ENCODE data around the gene NRAS.

The NRAS gene

GRCh38 chr1:114677691-114678090, 38.9 kb downstream of the NRAS start:
- Histone ChIP-seq H3K4me3 (ENCODE audit: insufficient read depth, low read length, poor library complexity, severe bottlenecking) (no peak overlapping the region), H3K4me2 (ENCODE audit: low read depth, low read length, poor library complexity, severe bottlenecking) (no peak overlapping the region), H2AFZ (ENCODE audit: low read depth, low read length, severe bottlenecking) (no peak overlapping the region), H3K27ac (ENCODE audit: low read depth, low read length) (no peak overlapping the region), H3K79me2 (ENCODE audit: insufficient read depth, low read length) (no peaks in the 10 kb centered on the region), H3K9ac (ENCODE audit: low read length) (no peak overlapping the region), H3K36me3 (ENCODE audit: low read length) (no peaks in the 10 kb centered on the region), H3K9me3 (ENCODE audit: insufficient read depth, low read length) (no peaks in the 10 kb centered on the region), H4K20me1 (ENCODE audit: low read depth, low read length) (no peaks in the 10 kb centered on the region), H3F3A (ENCODE audit: insufficient read depth) (no peaks in the 10 kb centered on the region), H3K27me3 (ENCODE audit: low read length) (no peaks in the 10 kb centered on the region), H3K9me2 (replicated peaks; ENCODE audit: insufficient read depth, low read length) (no peaks in the 10 kb centered on the region)
- TF ChIP-seq CTCF (IDR thresholded peaks at IDR 0.05; ENCODE audit: insufficient read depth, low read length, poor library complexity, severe bottlenecking) (no peak), EZH2phosphoT487 (conservative IDR thresholded peaks at IDR 0.05; ENCODE audit: low read length) (no peak)

- no peaks in the 10 kb centered on the region for H3F3A ChIP-seq (ENCODE audit: insufficient read depth)
- H3K9me2 ChIP-seq (replicated peaks; ENCODE audit: insufficient read depth, low read length), result no peaks in the 10 kb centered on the region
- H3K27me3 ChIP-seq (ENCODE audit: low read length), result no peaks in the 10 kb centered on the region
Observed at GRCh38 chr1:114676115-114676514, 40.5 kb downstream of the NRAS start.

GRCh38 chr1:114671939-114672275, 44.7 kb downstream of the NRAS start:
- H4K20me1 ChIP-seq (ENCODE audit: low read depth, low read length), result no peaks in the 10 kb centered on the region
- H3K4me3 ChIP-seq (ENCODE audit: insufficient read depth, low read length, poor library complexity, severe bottlenecking), result no peak overlapping the region
- H3K36me3 ChIP-seq (ENCODE audit: low read length), result no peaks in the 10 kb centered on the region
- H3K9ac ChIP-seq (ENCODE audit: low read length), result no peak overlapping the region
- H3K4me2 ChIP-seq (ENCODE audit: low read depth, low read length, poor library complexity, severe bottlenecking), result no peak overlapping the region
- no peaks in the 10 kb centered on the region for H3K9me3 ChIP-seq (ENCODE audit: insufficient read depth, low read length)
- no peaks in the 10 kb centered on the region for H3K27me3 ChIP-seq (ENCODE audit: low read length)
- no peaks in the 10 kb centered on the region for H3K9me2 ChIP-seq (replicated peaks; ENCODE audit: insufficient read depth, low read length)
- H2AFZ ChIP-seq (ENCODE audit: low read depth, low read length, severe bottlenecking), result no peak overlapping the region
- TF ChIP-seq EZH2phosphoT487 (conservative IDR thresholded peaks at IDR 0.05; ENCODE audit: low read length) (no peak), CTCF (IDR thresholded peaks at IDR 0.05; ENCODE audit: insufficient read depth, low read length, poor library complexity, severe bottlenecking) (no peak)
- H3K27ac ChIP-seq (ENCODE audit: low read depth, low read length), result no peak overlapping the region
- H3K79me2 ChIP-seq (ENCODE audit: insufficient read depth, low read length), result no peaks in the 10 kb centered on the region
- no peaks in the 10 kb centered on the region for H3F3A ChIP-seq (ENCODE audit: insufficient read depth)

More at GRCh38 chr1:114676115-114676514, 40.5 kb downstream of the NRAS start:
- Histone ChIP-seq H4K20me1 (ENCODE audit: low read depth, low read length) (no peaks in the 10 kb centered on the region), H2AFZ (ENCODE audit: low read depth, low read length, severe bottlenecking) (no peak overlapping the region), H3K4me3 (ENCODE audit: insufficient read depth, low read length, poor library complexity, severe bottlenecking) (no peak overlapping the region), H3K9me3 (ENCODE audit: insufficient read depth, low read length) (no peaks in the 10 kb centered on the region), H3K79me2 (ENCODE audit: insufficient read depth, low read length) (no peaks in the 10 kb centered on the region), H3K9ac (ENCODE audit: low read length) (no peak overlapping the region), H3K27ac (ENCODE audit: low read depth, low read length) (no peak overlapping the region), H3K4me2 (ENCODE audit: low read depth, low read length, poor library complexity, severe bottlenecking) (no peak overlapping the region), H3K36me3 (ENCODE audit: low read length) (no peaks in the 10 kb centered on the region)
- TF ChIP-seq CTCF (IDR thresholded peaks at IDR 0.05; ENCODE audit: insufficient read depth, low read length, poor library complexity, severe bottlenecking) (no peak), EZH2phosphoT487 (conservative IDR thresholded peaks at IDR 0.05; ENCODE audit: low read length) (no peak)

Data from SU-DHL-6 (cell line).